Esophagus muscularis mucosa (tissue), 4 donors: Measurements from ENCODE around the gene PADI4. TPM values are rescaled to one million over a fixed set of nuclear protein-coding genes. Genes with fewer than 3 reads are reported as not detected.

Source experiments
- DNase-seq: peaks from one replicate; pipeline ENCODE4 v3.0.0-alpha.2; 2017; ENCODE audit errors: extremely low spot score
- H3K27ac ChIP-seq, 4 donors: fragments of 200-600 bp; sonication (generic); replicated peaks in 1 of 4; 1 replicate in 3 of 4; 2 replicates in 1 of 4; pipeline ENCODE4 v1.5.1; 2016 to 2019; ENCODE audit warnings: mild to moderate bottlenecking in 1 of 4
- H3K27me3 ChIP-seq, 4 donors: fragments of 200-600 bp; sonication (generic); one replicate each; pipeline versions ENCODE4 v1.5.1 to v1.6.0; 2016 to 2019
- H3K36me3 ChIP-seq, 4 donors: fragments of 200-600 bp; sonication (generic); one replicate each; pipeline ENCODE4 v1.5.1; 2016 to 2019
- H3K4me1 ChIP-seq, 4 donors: fragments of 200-600 bp; sonication (generic); one replicate each; pipeline ENCODE4 v1.5.1; 2016 to 2019
- H3K4me3 ChIP-seq, 4 donors: fragments of 200-600 bp; sonication (generic); 1 replicate in 2 of 4; 2 replicates in 2 of 4; pipeline ENCODE4 v1.5.1; 2016 to 2019; ENCODE audit warnings: mild to moderate bottlenecking in 4 of 4, moderate library complexity in 1 of 4
- H3K9me3 ChIP-seq, 4 donors: fragments of 200-600 bp; sonication (generic); 1 replicate in 3 of 4; 2 replicates in 1 of 4; pipeline ENCODE4 v1.5.1; 2016 to 2019
- CTCF ChIP-seq, 3 experiments: fragments of 200-600 bp in 2 of 3; fragments of 450-650 bp in 1 of 3; sonication (generic) in 2 of 3; IDR thresholded peaks; one replicate each; pipeline ENCODE4 v1.5.1; 2017 to 2019; ENCODE audit warnings: antibody characterized with exemption in 3 of 3, mild to moderate bottlenecking in 2 of 3, moderate library complexity in 1 of 3
- EP300 ChIP-seq: sonication (generic); formaldehyde crosslinking; IDR thresholded peaks from one replicate; pipeline ENCODE4 v1.6.1; 2017; ENCODE audit warnings: antibody characterized with exemption
- POLR2A ChIP-seq: fragments of 450-650 bp; IDR thresholded peaks from one replicate; pipeline ENCODE4 v1.6.1; 2017; ENCODE audit warnings: antibody characterized with exemption, moderate library complexity, mild to moderate bottlenecking, low read depth
- POLR2AphosphoS5 ChIP-seq, 2 donors: sonication (generic); formaldehyde crosslinking; IDR thresholded peaks; one replicate each; pipeline ENCODE4 v1.6.1; 2017; ENCODE audit warnings: antibody characterized with exemption in 2 of 2
- WGBS: methylation state at CpG from one replicate; pipeline ENCODE4 v1.1.5; 2018; 5-methylcytosine and 5-hydroxymethylcytosine counted together
- intact Hi-C: fragments of 100-400 bp; cut with DNase I; formaldehyde crosslinking; loops from one replicate; pipeline ENCODE4 v1.15.1; 2023
- total RNA-seq, 4 donors: library from RNA; depleted of rRNA; stranded (reverse); fragments of >200 nt; gene quantifications; one replicate each; pipeline versions ENCODE4 v1.1.0 to v1.2.1, GENCODE V29; 2016

Gene PADI4
- total RNA-seq, 4 donors from 2014 or later = 5.6 TPM; not detected in 3

GRCh38 chr1:17263936-17264335, 44.1 kb upstream of the PADI4 start:
- intact Hi-C loops = no loop called here

GRCh38 chr1:17264470-17264869, 43.5 kb upstream of the PADI4 start:
- DNase-seq = no peak
- Histone ChIP-seq H3K4me1 (no peaks in the 10 kb centered on the region), H3K36me3 (no peaks in the 10 kb centered on the region), H3K4me3 (no peak overlapping the region), H3K27ac (no peak overlapping the region), H3K9me3 (peaks cover 0 to 7% (median 2%) of the 10 kb centered on the region in 4 donors), H3K27me3 (peaks cover 0 to 24% (median 0%) of the 10 kb centered on the region in 4 donors)
- intact Hi-C loops = no loop called here
- 73% methylated on average over 5 of the region's 5 CpGs for WGBS
- TF ChIP-seq POLR2AphosphoS5 (IDR thresholded peaks at IDR 0.05) (no peak), POLR2A (no peak), EP300 (no peak), CTCF (IDR thresholded peaks at IDR 0.05) (no peak)

More at GRCh38 chr1:17263936-17264335, 44.1 kb upstream of the PADI4 start:
- DNase-seq = no peak
- peaks cover 0 to 29% (median 0%) of the 10 kb centered on the region in 4 donors for H3K27me3 ChIP-seq
- no peaks in the 10 kb centered on the region for H3K4me1 ChIP-seq
- TF ChIP-seq EP300 = no peak
- peaks cover 0 to 7% (median 2%) of the 10 kb centered on the region in 4 donors for H3K9me3 ChIP-seq
- H3K27ac ChIP-seq = no peak overlapping the region
- no peak overlapping the region for H3K4me3 ChIP-seq
- no peaks in the 10 kb centered on the region for H3K36me3 ChIP-seq

- TF ChIP-seq POLR2A (no peak), CTCF (IDR thresholded peaks at IDR 0.05) (no peak), EP300 (no peak), POLR2AphosphoS5 (IDR thresholded peaks at IDR 0.05) (no peak)
- intact Hi-C loops = no loop called here
- DNase-seq = no peak
- Histone ChIP-seq H3K27ac (no peak overlapping the region), H3K36me3 (no peaks in the 10 kb centered on the region), H3K9me3 (peaks cover 0 to 7% (median 2%) of the 10 kb centered on the region in 4 donors), H3K27me3 (peaks cover 0 to 19% (median 0%) of the 10 kb centered on the region in 4 donors), H3K4me1 (no peaks in the 10 kb centered on the region), H3K4me3 (no peak overlapping the region)
- 72% methylated on average over 2 of the region's 2 CpGs for WGBS
These were observed 42.8 kb upstream of the PADI4 start for GRCh38 chr1:17265162-17265561.

GRCh38 chr1:17265950-17266349, 42.0 kb upstream of the PADI4 start:
- no peak for DNase-seq
- Histone ChIP-seq H3K4me1 (no peaks in the 10 kb centered on the region), H3K4me3 (no peak overlapping the region), H3K27me3 (peaks cover 0 to 19% (median 0%) of the 10 kb centered on the region in 4 donors), H3K27ac (no peak overlapping the region), H3K9me3 (peaks cover 0 to 7% (median 2%) of the 10 kb centered on the region in 4 donors), H3K36me3 (no peaks in the 10 kb centered on the region)
- 93% methylated on average over 4 of the region's 4 CpGs for whole genome bisulfite sequencing
- TF ChIP-seq POLR2A = no peak
- no peak for TF ChIP-seq POLR2AphosphoS5 (IDR thresholded peaks at IDR 0.05)
- intact Hi-C loops = no loop called here

- H3K4me1 ChIP-seq = no peaks in the 10 kb centered on the region
- peaks cover 0 to 29% (median 0%) of the 10 kb centered on the region in 4 donors for H3K27me3 ChIP-seq
- no peak overlapping the region for H3K27ac ChIP-seq
- H3K36me3 ChIP-seq = no peaks in the 10 kb centered on the region
- no peak for TF ChIP-seq EP300
- no peak for TF ChIP-seq POLR2AphosphoS5 (IDR thresholded peaks at IDR 0.05)
- TF ChIP-seq POLR2A = no peak
- no peak for TF ChIP-seq CTCF (IDR thresholded peaks at IDR 0.05)
- H3K9me3 ChIP-seq = no peaks in the 10 kb centered on the region
- no peak overlapping the region for H3K4me3 ChIP-seq
- DNase-seq = no peak
- 88% methylated on average over 22 of the region's 23 CpGs for WGBS
- intact Hi-C loops = no loop called here
These were observed 36.9 kb upstream of the PADI4 start for GRCh38 chr1:17270891-17271765.
